ENCODE measurements around the gene HDAC9. TPM values are rescaled to one million over a fixed set of nuclear protein-coding genes. Genes with fewer than 3 reads are reported as not detected.

The HDAC9 gene
- total RNA-seq, 1 experiment from 2014 or later = 79.1 TPM

DNA sequence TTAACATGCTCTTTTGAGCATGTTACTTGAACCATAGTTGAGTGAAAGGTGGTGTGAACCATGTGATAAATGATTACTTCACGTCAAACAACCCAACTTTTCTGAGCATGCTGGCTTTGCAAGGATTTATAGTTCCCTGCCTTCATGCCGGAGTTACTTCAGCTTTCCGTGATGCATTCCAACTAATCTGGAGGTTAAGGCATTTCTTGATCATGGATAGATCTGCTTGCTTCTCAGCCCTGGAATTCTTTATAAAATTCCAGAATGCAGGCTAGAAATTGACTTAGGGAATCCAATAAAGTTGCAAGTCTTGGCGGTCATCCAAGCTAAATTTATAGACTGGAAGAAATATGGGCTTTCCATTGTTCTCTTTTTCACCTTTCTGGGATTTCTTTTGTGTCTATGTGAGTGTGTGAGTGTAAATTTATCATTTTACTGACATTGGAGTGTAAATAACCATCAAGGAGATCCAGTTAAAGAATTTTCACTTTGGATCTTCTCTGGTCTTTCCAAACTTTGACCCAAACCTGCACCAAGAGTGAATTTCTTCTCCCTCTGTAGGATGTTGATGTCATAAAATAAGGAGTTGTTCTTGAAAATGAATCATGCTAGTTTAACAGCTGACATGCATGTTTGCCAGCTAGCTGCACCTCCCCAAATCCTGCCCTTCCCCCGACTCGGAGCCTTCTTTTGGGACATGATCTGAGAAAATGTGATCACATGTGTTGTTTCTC lies 332.9 kb downstream of the HDAC9 start:
- Histone ChIP-seq H3K36me3 (no peaks in the 10 kb centered on the region), H3K27ac (no peak overlapping the region), H3K4me1 (replicated peaks) (no peaks in the 10 kb centered on the region), H3K9me3 (replicated peaks) (no peaks in the 10 kb centered on the region), H3K27me3 (replicated peaks) (no peaks in the 10 kb centered on the region), H3K4me3 (no peak overlapping the region)
- DNase-seq (ENCODE audit: low read depth in 1 of 2, low spot score in 2 of 2) = no peak

DNA sequence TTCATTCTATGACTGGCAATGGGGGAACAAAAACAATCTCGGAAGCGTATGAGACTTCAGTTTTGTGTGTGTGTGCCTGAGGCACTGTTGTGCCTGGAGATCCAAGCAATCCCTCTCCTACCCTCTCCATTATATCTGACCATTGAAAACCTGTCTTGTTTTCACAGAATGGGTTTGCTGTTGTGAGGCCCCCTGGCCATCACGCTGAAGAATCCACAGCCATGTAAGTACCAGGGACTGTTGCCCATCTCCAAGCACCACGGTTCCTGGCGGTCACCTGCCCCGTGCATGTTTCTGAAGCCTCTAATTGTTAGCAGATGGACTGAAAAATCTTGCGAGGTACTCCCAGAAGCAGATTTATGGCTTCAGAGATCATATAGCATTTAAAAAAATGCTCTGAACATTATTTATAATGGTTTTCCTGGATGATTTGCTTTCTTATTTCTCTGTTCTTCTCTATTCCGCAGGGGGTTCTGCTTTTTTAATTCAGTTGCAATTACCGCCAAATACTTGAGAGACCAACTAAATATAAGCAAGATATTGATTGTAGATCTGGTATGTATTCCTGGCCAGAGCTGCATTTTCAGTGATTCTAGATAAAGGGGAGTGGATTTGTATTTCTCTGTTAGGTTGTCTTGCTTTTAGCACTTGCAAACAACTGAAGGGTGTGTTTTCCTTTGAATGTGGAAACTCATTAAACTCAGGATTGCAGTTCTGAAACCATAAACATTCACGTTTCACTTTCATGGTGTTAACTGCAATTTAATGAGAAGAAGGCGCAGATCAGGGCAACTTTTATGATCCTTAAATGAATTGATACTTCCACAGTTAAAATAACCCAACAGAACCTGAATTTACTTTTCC lies 333.7 kb downstream of the HDAC9 start:
- Histone ChIP-seq H3K27ac (no peak overlapping the region), H3K4me3 (no peak overlapping the region), H3K36me3 (no peaks in the 10 kb centered on the region), H3K27me3 (replicated peaks) (no peaks in the 10 kb centered on the region), H3K9me3 (replicated peaks) (no peaks in the 10 kb centered on the region), H3K4me1 (replicated peaks) (no peaks in the 10 kb centered on the region)
- DNase-seq (ENCODE audit: low read depth in 1 of 2, low spot score in 2 of 2) = no peak

DNA sequence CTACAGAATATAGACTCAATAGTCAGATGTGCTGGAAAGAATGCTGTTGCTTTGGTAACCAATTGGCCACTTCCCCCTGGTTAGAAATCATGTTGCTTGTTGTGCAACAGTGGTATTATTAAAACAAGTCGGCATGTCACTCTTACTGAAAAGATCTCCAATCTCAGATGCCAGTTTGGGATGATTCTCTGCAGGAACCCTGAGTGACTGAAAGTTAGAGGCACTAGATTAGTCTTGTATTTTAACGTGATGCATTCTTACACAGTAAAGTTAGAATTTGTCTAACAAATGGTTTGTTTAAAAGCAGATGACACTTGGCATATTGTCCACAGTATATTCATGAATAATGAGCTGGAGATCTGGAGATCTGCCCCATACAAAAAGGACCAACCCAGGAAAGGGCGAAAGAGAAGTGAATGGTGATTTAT lies 334.3 kb downstream of the HDAC9 start:
- no peaks in the 10 kb centered on the region for H3K36me3 ChIP-seq
- no peaks in the 10 kb centered on the region for H3K27me3 ChIP-seq (replicated peaks)
- DNase-seq (ENCODE audit: low read depth in 1 of 2, low spot score in 2 of 2) = no peak
- no peaks in the 10 kb centered on the region for H3K9me3 ChIP-seq (replicated peaks)
- H3K4me1 ChIP-seq (replicated peaks) = no peaks in the 10 kb centered on the region
- no peak overlapping the region for H3K4me3 ChIP-seq
- H3K27ac ChIP-seq = no peak overlapping the region

DNA sequence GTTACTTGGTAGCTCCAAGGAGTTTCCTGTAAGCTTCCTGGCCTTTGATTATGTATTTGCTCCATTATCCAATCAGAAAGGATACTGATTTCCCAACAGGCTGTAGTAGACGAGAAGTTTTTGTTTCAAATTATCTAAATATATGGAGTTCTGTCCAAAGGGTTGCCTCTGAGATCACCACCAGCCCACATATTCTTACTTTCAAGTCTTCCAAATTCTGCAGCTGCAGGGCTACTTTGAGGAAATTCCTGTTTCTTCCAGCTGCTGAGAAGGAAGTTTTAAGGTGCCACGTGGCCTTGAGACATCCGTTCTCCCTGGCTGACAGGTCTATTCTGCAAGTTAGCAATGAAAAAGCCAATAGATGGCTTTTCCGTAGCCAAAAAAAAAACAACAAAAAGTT lies 335.9 kb downstream of the HDAC9 start:
- Histone ChIP-seq H3K9me3 (replicated peaks) (no peaks in the 10 kb centered on the region), H3K4me3 (no peak overlapping the region), H3K4me1 (replicated peaks) (no peaks in the 10 kb centered on the region), H3K27me3 (replicated peaks) (no peaks in the 10 kb centered on the region), H3K36me3 (no peaks in the 10 kb centered on the region), H3K27ac (no peak overlapping the region)
- no peak for DNase-seq (ENCODE audit: low read depth in 1 of 2, low spot score in 2 of 2)

DNA sequence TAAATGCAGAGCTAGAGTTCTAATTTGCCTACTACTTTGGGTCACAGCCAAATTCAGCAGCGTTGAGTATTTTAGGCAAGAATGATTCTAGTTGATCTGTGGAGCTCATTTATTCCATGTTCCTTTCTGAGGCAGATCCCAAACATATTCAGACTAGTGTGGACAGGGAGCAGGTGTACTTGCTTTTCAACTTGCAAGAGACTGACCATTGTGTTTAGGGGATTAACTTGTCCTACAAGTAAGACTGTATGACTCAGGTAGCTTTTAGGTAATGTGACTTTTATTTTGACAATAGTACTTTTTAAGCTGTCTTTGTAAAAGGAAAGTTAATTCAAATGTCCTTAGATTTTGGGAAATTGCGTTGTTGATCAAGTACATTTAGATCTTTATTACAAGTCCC lies 336.4 kb downstream of the HDAC9 start:
- Histone ChIP-seq H3K27ac (no peak overlapping the region), H3K4me1 (replicated peaks) (no peaks in the 10 kb centered on the region), H3K36me3 (no peaks in the 10 kb centered on the region), H3K4me3 (no peak overlapping the region), H3K9me3 (replicated peaks) (no peaks in the 10 kb centered on the region), H3K27me3 (replicated peaks) (no peaks in the 10 kb centered on the region)
- DNase-seq (ENCODE audit: low read depth in 1 of 2, low spot score in 2 of 2) = no peak

DNA sequence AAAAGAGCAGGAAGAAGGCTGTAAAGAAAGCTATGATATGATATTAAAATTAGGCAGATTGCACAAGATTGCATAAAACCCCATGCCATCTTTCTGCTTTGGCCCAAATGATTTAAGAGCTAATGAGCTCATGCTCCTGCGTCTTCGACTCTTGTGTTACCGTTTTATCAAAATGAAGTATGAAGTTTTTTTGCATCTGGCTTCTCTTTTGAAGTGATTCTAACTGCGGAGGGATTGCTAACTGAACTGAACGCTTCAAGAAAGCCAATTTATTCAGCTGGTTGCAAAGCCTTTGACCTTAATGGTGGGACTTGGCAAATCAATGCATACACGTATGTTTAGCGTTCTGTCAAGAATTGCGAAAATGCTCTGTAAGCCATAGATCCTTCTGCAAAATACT lies 339.0 kb downstream of the HDAC9 start:
- Histone ChIP-seq H3K4me3 (no peak overlapping the region), H3K27me3 (replicated peaks) (no peaks in the 10 kb centered on the region), H3K4me1 (replicated peaks) (no peaks in the 10 kb centered on the region), H3K9me3 (replicated peaks) (no peaks in the 10 kb centered on the region), H3K27ac (no peak overlapping the region), H3K36me3 (no peaks in the 10 kb centered on the region)
- no peak for DNase-seq (ENCODE audit: low read depth in 1 of 2, low spot score in 2 of 2)

DNA sequence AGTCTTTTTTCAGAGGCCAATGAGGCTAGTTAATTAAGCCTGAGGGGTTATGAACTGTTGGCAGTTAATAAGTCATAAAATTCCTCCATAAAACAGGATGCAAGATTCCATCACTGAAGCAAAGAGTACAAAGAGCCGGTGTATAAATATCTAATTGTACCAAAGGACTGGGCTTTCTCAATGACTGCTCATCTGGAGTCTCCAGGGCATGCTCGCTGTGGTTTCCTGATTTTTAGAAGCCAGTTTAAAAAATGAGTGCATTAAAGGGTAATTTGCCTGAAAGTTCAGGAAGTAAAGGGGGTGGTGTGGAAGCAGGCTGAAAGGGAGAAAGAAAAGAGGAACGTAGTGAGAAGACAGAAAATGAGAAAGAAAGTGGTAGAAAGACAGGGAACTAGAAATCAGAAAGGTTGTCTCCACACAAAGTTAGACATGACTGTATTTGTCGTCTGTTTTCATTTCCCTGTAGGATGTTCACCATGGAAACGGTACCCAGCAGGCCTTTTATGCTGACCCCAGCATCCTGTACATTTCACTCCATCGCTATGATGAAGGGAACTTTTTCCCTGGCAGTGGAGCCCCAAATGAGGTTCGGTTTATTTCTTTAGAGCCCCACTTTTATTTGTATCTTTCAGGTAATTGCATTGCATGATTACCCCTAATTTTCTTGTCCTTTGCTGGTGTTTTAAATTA lies 339.6 kb downstream of the HDAC9 start:
- Histone ChIP-seq H3K4me3 (no peak overlapping the region), H3K27ac (no peak overlapping the region), H3K27me3 (replicated peaks) (no peaks in the 10 kb centered on the region), H3K36me3 (no peaks in the 10 kb centered on the region), H3K9me3 (replicated peaks) (no peaks in the 10 kb centered on the region), H3K4me1 (replicated peaks) (no peaks in the 10 kb centered on the region)
- DNase-seq (ENCODE audit: low read depth in 1 of 2, low spot score in 2 of 2) = no peak

DNA sequence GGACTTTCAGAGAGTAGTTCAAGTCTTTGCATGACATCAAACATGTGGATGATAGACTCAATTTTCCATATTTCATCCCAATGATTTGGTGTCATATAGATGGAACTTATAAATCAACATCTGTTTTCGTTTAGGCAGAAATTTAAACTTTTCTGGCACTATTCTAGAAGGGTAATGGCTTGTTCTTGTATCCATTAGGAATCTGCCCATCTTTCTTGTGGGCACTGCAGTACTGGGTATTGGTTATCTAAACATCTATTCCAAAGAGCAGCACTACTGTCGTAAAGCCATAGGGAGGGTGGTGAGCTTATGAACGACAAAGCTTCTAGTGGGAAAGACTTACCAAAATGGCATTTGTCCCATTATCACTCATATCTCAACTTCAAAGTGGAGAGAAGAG lies 348.4 kb downstream of the HDAC9 start:
- Histone ChIP-seq H3K9me3 (replicated peaks) (no peaks in the 10 kb centered on the region), H3K27me3 (replicated peaks) (no peaks in the 10 kb centered on the region), H3K4me3 (no peak overlapping the region), H3K4me1 (replicated peaks) (0 out of 2 replicates have a peak, but pooled peaks cover 3% of the 10 kb centered on the region), H3K27ac (no peak overlapping the region), H3K36me3 (no peaks in the 10 kb centered on the region)
- DNase-seq (ENCODE audit: low read depth in 1 of 2, low spot score in 2 of 2) = no peak

DNA sequence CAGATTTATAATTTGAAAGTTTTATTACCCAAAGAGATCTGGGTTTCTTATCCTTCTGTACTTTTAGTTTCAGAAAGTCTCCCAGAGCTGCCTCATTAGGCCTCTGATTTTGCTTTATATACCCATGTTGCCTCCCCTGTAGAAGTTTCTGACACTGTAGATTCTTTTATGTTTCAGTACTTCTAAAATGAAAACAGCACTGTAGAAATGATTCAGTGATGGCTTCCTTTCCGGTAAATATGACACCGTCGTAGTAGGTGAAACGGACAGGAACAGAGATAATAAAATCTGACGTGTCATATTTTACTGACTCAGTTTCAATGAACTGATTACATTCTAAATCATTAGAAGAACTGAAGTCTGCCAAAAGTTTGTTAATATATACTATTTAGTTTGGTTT lies 349.2 kb downstream of the HDAC9 start:
- H3K27ac ChIP-seq = no peak overlapping the region
- DNase-seq (ENCODE audit: low read depth in 1 of 2, low spot score in 2 of 2) = no peak

DNA sequence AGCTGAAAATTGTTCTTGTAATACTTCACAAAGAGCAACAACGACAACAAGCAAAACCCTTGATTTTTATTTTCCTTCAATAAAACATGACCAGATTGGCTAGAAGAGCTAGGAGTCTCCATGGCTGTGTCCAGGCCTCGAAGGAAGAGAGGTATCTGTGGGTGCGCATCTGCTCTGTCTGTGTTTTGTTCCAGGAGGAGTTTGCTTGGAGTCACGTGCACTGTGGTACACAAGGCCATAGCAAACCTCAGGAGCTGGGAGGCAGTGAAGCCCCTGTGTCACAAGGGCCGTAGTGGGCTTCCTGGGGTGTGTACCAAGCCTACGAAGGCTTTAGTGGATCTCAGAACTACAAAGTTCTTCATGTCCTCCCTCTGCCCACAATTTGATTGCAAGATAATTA lies 350.2 kb downstream of the HDAC9 start:
- Histone ChIP-seq H3K27ac (no peak overlapping the region), H3K4me3 (no peak overlapping the region), H3K36me3 (no peaks in the 10 kb centered on the region), H3K9me3 (replicated peaks) (no peaks in the 10 kb centered on the region), H3K27me3 (replicated peaks) (no peaks in the 10 kb centered on the region), H3K4me1 (replicated peaks) (0 out of 2 replicates have a peak, but pooled peaks cover 3% of the 10 kb centered on the region)
- DNase-seq (ENCODE audit: low read depth in 1 of 2, low spot score in 2 of 2) = no peak

More for the DNA sequence above, 349.2 kb downstream of the HDAC9 start:
- H3K9me3 ChIP-seq (replicated peaks) = no peaks in the 10 kb centered on the region
- H3K36me3 ChIP-seq = no peaks in the 10 kb centered on the region
- H3K27me3 ChIP-seq (replicated peaks) = no peaks in the 10 kb centered on the region
- 0 out of 2 replicates have a peak, but pooled peaks cover 3% of the 10 kb centered on the region for H3K4me1 ChIP-seq (replicated peaks)
- H3K4me3 ChIP-seq = no peak overlapping the region

DNA sequence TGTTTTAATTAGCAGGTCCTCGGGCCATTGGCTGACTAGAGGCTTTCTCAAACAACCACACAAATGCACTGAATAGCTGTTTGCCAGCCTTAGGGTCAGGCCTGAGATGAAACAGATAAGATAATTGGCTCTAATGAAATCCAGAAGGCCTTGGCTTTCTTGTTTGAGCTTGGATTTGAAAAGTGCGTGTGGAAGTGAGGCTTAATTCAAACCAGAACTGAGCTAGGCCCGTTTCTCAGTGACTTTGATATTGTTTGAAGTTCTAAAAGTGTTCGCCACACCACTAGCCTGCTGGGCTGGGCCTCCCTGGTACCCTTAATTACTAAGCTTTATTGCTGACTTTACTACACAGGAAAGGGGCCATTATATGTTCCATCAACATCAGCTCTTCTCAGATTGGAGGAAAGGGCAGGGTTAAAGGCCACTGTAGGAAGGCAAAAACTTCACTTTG lies 351.2 kb downstream of the HDAC9 start:
- H3K36me3 ChIP-seq = no peaks in the 10 kb centered on the region
- 0 out of 2 replicates have a peak, but pooled peaks cover 3% of the 10 kb centered on the region for H3K4me1 ChIP-seq (replicated peaks)
- no peak for DNase-seq (ENCODE audit: low read depth in 1 of 2, low spot score in 2 of 2)
- no peak overlapping the region for H3K4me3 ChIP-seq
- no peak overlapping the region for H3K27ac ChIP-seq
- no peaks in the 10 kb centered on the region for H3K9me3 ChIP-seq (replicated peaks)
- H3K27me3 ChIP-seq (replicated peaks) = no peaks in the 10 kb centered on the region

DNA sequence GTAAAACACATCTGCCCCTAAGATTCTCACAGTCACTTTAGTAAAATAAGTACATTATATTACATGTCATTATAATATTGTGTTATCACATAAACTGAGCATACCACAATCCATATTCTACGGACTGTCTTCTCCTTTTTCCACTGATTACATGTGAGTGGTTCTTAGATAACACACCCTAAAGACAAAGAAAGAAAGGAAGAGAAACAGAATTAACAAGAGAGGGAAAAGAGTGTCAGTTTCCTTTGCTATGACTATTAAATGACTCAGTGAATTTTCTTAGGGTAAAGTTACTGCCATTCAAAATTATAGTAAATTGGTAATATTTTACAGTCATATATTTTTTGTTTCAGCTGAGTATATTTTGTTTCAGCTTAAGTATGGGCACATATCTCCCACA lies 353.6 kb downstream of the HDAC9 start:
- H3K27ac ChIP-seq = no peak overlapping the region

DNA sequence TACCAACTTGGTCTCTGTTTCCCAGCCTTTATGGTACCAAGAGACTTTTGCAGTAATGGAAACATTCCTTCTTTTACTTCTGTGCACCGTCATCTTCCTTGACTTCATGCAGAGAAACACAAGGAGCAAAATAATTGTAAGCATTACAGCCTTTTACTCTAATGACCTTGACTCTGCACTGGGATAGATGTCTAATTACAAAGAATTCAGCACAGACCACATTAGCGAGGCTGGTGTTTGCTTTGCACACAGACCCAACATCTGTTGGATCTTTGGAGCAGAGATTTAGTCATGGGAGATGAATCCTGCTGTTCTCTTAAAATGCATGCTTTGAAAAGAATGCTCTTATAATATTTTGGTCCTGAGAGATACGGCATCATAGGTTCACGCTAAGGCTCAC lies 360.2 kb downstream of the HDAC9 start:
- Histone ChIP-seq H3K4me1 (replicated peaks) (peaks cover 6% of the 10 kb centered on the region; the same call in 1 of the 2 replicates), H3K4me3 (no peak overlapping the region), H3K9me3 (replicated peaks) (no peaks in the 10 kb centered on the region), H3K36me3 (no peaks in the 10 kb centered on the region), H3K27ac (no peak overlapping the region), H3K27me3 (replicated peaks) (no peaks in the 10 kb centered on the region)
- DNase-seq (ENCODE audit: low read depth in 1 of 2, low spot score in 2 of 2) = no peak

More for the DNA sequence above, 353.6 kb downstream of the HDAC9 start:
- H3K27me3 ChIP-seq (replicated peaks) = no peaks in the 10 kb centered on the region
- H3K4me3 ChIP-seq = no peak overlapping the region
- DNase-seq (ENCODE audit: low read depth in 1 of 2, low spot score in 2 of 2) = no peak
- H3K4me1 ChIP-seq (replicated peaks) = 0 out of 2 replicates have a peak, but pooled peaks cover 3% of the 10 kb centered on the region
- H3K9me3 ChIP-seq (replicated peaks) = no peaks in the 10 kb centered on the region
- no peaks in the 10 kb centered on the region for H3K36me3 ChIP-seq
